Activated CD4-positive, alpha-beta T cell treated with anti-CD3 and anti-CD28 coated beads for 24 hours (primary cell): Measurements from ENCODE around the gene SHOC1.
"Not testable (repeated sequence)": the region's sequence is repeated elsewhere in the genome, so short reads cannot be mapped to it uniquely, and the experiment has no call there.

Source experiments
- DNase-seq, 2 donors: peaks; one replicate each; pipeline ENCODE4 v3.0.0-alpha.2; 2020; ENCODE audit warnings: low read depth in 2 of 2

The SHOC1 gene

DNA sequence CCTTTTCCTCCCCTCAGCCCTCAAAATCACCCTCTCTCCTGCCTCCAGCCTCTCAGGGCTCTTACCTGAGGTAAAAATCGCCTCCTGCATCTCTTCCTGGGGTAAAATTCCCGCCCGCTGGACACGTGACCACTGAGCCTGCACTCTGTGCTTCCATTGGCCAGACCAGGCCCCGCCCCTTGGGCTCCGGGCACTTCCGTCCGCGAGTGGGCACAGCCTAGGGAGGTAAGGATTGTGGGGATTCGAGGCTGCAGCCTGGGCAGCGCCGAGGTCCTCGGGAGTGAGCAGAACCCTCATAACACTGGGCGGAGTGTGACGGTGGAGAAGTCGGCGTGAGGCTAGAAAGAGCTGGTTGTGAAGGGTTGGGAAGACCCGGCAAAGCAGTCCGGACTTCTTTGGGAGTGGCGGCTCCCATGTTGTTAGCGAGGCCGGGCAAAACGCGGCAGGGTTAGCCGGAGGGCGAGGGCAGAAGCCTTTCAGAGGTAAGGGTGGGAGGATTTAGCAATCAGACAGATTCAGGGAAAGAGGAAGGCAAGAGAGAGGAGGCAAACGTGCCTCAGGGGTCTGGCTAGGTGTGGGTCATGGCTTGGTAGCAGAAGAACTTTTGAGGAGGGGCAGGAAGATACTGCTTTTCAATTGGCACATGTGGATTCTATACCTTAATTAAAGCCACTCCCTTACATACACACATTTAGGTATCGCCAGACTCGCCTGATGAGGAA is at the start of gene SHOC1:
Gene SHOC1 (minus strand): TSS at position 103 of the 722 bp plus-strand sequence. CDS start 3,519 bp downstream, outside the sequence.
- DNase-seq = no peak

DNA sequence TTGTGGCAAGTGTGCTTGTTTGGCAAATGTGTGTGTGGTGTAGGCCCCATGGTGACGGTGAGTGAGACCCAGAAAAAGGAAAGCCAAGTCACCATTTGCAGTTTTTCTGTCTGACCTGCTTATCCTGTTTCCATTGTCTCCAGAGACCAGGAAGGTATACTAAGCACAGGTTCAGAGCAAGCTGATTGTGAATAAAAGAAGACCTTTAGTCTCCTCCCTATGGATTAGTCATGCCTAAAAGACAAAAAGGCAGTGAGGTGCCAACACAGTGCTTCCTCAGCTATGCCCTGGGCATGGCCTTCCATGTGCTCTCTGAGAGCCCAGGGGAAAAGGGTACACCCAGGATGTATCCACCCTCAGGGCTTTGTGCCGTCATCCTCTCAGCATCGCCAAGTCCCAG is 49.2 kb upstream of the SHOC1 start:
- DNase-seq = no peak

DNA sequence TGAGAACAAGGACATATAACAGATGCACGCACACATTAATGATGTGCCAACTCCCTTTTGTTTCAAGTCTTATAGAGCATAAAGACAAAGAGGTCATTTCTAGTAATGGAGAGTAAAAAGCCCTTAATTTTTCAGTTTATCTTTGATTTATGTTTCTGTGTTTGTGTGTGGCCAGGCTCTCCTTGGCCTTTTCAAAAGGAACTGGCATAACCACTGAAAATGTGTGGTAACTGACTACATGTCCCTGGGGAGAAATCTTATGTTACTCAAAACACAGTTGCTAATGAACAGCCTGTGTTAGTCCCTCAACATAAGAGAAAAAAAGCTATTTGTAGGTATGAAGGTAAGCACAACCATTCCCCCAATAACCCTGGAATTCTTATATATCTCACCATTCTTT is 47.6 kb upstream of the SHOC1 start:
- DNase-seq = no peak

DNA sequence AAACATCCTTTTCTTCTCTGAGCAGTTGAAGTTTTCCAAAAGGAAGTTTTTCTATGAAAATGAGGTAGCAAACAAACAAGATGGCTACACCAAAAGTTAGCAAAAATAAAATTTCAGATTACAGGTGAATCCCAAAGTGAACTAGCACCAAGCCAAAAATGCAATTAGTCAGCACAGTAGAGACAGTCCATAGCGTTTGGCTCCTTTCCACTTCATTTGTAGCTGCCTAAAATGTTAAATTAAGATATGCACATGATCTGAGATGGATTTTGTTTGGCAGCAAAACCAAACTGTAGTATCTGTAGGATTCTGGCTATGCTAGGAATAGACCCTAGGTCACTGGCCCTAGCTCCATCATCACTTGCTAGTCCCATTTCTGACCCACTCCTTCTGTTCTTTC is 45.7 kb upstream of the SHOC1 start:
- no peak for DNase-seq

DNA sequence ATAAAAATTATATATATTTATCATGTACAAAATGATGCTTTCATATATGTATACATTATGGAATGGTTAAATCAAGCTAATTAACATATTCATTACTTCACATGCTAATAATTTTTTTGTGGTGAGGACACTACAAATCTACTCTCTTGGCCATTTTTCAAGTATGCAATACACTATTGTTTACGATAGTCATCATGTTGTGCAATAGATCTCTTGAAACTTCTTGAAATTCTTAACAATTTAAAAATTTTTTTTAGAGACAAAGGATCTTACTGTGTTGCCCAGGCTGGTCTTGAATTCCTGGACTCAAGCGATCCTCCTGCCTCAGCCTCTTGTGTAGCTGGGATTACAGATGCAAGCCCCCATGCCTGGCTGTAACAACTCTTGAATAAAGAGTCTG is 45.2 kb upstream of the SHOC1 start:
- no peak for DNase-seq

DNA sequence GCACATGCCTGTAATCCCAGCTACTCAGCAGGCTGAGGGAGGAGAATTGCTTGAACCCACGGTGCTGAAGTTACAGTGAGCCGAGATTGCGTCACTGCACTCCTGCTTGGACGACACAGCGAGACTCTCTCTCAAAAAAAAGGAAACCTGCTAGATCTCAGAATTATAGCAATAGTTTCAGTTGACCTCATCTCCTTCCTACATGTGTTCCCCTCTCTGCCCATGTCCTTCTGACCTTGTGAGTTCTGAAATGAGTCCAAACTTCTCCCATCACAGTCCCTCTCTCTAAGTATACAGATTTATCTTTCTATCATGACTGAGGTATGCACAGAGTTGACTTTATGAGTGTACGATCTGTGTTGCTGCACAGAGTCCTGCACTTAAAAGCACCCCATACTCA is 44.6 kb upstream of the SHOC1 start:
- no peak for DNase-seq

DNA sequence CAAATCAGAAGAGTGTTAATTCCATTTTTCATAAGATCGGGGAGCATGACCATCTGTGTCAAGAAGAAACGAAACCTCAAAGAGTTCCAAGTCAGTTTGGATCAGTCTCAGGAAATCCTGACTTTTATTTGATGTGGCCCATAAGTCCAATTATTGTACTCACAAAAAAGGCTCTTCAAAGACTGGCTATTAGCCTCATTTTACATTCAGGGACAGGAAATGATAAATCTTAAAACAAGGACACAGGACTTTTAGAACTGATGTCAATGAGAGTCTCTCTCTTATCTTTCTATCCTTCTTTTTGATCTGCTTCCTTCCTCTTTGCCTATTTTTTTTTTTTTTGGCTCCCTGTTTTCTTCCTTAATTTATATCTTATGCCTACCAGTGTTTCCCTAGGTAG is 43.7 kb upstream of the SHOC1 start:
- no peak for DNase-seq

DNA sequence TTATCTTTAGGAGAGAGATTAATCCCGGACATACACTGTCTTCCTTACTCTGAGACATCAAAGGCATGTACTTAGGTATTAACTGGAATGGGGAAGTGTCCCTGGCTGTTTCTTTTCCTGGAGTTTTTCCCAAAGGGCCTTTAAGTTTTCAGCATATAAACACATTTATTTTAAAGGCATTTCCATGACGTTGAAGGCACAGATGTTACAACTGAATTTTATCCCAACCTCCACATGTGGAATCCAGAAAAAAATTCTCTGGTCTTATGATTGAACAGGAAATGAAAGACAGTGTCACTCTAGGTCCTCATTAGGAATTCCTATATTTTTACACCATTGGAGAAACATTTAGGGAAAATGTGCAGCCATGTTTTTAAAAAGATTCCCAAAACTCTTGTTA is 41.6 kb upstream of the SHOC1 start:
- no peak for DNase-seq

DNA sequence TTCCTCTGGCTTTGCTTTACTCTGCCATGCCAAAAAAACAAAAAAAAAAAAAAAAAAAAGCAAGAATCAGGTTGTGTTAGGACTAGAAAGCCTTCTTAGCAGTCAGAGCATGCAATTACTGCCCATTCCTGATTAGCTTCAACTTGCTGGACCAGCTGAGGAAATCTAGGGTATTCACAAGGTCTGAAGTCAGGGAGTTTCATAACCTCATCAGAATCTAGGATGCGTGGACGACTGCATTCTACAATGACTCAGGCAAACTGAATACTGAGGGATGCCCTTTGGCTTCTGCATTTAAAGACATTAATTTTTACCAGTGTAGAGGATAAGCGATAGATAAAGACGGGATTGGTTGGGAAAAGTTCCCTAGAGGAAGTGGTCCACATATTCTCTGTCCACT is 39.2 kb upstream of the SHOC1 start:
- DNase-seq = no peak

DNA sequence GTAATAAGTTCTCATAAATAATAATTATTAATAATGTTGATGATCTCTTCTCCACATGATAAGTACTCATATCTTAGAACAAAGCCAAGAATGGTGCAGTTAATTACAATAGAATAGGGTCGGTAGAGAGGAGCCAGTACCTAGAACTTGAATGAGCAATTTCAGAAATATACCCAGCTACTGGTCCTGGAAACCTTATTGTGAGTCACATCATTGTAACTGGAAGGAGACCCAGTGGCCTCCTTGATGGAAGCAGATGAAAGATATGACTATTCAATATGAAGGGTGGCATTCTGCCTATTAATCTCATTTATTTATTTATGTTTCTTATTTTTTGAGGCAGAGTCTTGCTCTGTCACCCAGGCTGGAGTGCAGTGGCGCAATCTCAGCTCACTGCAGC is 37.7 kb upstream of the SHOC1 start:
- DNase-seq = no peak

DNA sequence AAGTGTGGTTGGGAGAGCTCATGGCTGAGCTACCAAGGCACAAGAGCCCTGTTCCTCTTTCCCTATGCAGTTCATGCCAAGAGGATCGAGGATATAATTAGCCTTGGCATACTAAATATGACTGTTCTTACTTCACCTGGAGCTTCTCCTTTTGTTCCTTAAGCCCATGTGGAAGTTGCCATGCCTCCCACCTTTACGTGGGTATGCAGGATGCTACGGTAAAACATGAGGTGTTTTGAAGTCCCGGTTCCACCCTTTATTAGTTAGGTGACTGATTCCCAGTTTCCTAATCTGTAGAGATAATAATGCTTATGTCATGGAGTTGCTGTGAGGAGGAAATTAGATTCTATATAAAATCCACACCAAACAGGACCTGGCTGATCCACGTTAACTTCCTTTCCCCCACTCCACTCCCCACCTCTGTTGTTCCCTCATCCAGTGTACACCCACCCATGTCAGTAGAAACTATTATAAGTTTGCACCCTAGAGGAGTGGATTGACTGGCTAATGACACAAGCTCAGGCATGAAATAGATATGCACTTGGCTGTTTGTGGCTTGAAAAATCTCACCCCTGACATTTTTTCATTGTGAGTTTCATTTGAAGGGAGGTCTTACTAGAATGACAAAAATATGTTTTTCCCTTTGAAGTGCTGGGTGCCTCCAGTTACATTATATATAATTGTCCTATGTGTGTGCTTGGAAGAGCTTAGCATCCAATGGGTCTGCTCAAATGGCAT is 36.8 kb upstream of the SHOC1 start:
- DNase-seq = no peak

DNA sequence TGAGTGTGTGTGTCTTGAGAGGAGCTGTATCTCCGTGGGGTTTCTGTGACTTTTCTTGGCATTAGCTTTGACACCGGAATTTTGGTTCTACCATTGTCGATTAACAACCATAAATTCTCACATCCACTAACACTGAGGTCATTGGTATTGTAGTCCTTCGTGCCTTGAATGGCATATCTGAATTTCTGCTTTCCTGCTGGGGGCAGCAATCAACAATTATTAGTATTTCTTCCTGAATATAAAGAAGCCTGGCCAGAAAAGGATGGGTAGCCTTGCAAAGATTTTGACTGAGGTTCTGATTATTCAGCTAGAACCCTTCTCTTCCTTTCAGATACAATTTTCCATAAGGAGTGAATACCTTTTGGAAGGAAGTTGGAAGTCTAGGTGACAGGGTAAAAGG is 33.5 kb upstream of the SHOC1 start:
- no peak for DNase-seq

DNA sequence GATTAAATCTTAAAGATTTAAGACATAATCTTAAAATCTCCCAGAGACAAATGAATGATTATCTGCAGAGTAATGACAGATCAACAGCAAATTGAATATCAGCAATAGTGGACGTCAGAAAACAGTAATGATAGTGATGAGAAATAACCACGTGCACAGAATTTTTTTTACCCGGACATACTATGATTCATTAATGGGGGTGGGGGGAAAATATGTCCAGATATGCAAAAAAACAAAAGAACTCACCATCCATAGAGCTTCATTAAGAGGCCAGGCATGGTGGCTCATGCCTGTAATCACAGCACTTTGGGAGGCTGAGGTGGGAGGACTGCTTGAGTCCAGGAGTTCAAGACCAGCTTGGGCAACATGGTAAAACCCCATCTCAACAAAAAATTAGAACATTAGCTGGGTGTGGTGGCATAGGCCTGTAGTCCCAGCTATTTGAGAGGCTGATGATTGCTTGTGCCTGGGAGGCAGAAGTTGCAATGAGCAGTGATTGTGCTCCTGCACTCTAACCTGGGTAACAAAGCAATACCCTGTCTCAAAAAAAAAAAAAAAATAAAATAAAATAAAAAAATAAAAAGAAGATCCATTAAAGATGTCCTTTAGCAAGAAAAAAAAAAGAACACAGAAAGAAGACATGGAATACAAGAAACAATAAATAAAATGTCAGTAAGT is 30.9 kb upstream of the SHOC1 start:
- no peak for DNase-seq

DNA sequence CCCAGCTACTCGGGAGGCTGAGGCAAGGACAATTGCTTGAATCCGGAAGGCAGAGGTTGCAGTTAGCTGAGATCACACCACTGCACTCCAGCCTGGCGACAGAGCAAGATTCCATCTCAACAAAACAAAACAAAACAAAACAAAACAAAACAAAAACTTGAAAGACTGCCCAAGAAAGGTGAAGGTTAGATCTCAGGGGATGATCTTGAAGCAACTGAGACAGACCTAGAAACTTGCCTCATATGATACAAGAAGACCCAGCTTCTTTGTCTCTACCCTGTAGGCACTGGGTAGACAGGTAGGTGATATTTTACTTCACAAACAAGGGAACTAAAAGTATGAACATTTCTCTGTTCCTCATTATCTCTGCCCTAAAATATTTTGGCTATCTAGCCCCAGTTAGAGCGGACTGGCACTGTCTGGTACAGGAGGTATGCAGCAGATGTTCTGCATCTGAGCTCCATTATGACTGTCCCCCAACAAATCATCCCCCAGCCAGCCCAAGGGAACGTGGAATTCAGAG is 26.3 kb upstream of the SHOC1 start:
- DNase-seq = no peak

DNA sequence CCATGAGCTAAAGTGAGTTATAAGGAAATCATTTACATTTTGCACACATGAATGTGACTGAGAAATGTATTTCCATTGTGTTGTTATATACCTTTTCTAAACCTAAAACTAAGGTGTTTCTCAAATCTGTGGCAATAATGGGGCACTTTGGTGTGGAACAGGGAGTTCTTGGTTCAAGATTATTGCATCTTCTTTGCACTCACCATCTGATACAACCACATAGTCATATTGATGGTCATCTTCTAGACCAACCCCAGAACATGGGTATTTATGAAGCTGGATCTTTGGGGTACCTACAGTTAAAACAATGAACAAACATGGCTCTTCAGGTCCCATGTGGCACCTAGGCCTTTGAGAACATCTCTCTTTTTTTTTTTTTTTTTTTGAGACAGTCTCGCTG is 24.6 kb upstream of the SHOC1 start:
- DNase-seq = no peak

DNA sequence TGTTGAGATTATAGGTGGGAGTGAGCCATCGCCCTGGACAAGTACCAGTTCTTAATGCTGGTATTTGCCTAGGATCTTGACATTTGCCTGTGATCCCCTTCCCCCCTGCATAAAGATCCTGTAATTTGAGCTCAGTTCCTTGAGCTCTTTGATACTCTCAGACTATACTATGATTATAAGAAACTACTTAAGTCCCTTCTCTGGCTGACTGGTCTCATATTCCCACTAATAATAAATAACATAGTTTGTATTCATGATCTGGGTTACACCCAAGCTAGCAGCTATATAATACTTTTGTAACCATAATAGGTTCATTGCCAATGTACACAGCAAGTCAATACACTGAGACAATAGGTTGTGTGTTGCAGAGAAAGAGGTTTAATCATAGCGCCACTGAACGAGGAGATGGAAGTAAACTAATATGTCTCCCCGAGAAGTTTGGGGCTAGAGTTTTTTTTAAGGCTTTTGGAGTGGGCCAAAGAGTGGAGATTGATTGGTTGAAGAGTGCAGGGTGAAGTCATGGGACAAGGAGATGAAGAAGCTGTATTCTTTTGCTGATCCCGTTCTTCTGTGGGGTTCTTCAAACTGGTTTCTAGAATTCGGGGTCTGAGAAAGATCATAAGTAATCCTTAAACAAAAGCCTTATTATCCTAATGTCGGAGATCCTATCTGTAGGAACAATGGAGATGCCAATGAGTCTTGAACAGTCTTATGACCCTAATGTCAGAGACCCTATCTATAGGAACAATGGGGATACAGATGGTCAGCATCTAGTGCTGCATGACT is 20.7 kb upstream of the SHOC1 start:
- DNase-seq = no peak

DNA sequence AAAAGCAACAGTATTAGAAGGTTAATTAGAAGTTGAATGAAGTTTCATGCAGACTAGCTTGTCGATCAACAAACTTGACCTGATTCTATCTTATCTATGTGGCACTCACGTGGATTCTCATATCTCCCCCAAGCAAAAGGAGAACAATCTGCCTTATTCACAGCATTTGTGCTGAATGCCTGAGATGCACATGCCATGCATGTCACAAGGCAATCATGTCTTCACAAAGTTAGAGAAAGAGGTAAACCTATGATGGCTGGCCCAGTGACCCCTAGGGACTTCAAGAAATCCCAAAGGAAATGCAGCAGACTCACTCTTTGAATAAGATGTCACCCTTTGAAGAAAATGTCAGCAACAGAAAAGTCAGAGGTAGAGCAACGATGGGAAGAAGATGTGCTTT is 17.6 kb upstream of the SHOC1 start:
- no peak for DNase-seq

DNA sequence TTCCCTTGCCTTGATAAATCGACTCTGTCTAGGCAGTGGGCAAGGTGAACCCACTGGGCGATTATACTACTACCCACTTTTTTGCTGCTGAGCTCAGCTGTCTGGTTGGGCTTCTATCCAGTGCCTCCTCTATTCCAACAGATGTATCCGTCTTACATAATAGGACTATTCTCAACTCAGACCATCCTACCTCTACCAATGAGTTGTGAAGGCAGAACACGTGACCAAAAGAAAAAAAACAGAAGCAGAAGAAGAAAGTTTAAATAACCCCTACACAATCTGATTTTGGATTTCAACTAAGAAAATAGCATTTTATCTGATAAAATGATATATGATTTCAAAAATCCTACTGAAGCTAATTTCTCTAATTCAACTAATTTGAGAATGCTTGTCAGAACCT is 16.2 kb upstream of the SHOC1 start:
- no peak for DNase-seq

DNA sequence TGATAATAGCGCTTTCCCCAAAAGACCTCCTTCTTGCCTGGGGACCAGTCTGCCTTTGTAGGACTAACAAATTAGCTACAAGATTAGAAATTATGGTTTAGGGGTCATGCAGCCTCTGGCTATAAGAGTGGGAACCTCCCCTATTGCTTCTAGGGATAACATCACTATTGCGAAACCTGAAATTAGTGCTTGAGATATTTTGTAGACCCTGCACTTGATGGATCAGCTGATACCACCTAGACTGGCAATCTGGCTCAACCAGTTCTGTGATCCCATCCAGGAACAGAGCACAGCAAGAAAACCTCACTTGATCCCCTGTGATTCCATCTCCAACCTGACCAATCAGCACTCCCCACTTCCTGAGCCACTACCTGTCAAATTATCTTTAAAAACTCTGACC is 15.7 kb upstream of the SHOC1 start:
- not testable (repeated sequence) for DNase-seq

DNA sequence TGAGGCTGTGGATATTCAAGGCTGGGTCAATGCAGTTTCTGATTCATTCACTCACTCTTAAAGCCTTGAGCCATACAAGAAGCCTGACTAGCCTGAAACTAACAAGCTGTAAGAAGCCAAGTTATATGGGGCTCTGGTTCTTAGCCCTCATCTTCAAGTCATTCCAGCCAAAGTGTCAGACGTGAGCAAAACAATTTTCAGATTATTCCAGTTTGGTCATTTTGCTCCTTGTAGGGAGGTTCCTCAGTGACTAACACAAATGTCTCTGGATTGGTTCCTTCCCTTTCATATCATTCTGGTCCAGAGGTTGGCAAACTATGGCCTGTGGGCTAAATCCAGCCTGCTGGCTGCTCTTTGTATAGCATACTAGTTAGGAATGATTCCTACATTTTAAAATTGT is 12.5 kb upstream of the SHOC1 start:
- DNase-seq = no peak

DNA sequence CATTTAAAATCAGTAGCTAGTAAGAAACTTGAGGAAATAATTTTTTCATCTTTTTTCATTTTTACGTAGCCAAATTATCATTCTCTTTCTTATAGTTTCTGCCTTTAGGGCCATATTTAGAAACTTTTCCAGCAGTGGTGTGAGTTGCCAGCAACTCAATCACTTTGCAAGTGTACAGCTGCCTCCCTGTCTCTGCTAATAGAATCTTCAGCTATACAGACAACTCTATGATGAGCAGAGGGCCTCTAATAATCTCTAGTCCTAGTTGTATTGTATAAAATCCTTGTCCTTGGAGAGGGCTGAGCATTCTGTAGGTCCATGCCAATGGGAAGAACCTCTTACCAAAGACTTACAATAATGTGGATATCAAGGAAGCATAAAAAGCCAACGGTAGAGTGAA is 11.5 kb upstream of the SHOC1 start:
- no peak for DNase-seq

DNA sequence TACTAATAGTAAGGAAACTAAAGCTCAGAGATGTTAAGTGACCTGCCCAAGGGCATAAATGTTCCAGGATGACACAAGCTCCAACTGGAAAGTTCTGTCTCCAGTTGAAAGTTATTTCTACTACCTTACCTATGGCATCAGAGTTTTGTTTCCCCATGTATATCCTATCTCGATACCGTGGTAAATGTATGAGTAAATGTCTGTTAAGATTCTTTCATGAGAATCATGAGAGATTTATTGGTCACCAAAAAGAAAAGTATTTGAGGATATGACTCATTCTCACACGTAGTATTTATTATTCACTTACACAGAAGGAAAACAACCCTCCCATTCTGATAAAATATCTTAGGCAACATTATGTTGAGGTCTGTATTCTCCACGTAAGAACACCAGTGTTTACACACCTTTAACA is 11.1 kb upstream of the SHOC1 start:
- DNase-seq = no peak
